HG03108 (cell line): ENCODE results near the gene ETV6.
A peak's percentile ranks its signal among the peaks of the same experiment; 100 is the strongest.

Experiments used
- ATAC-seq: cut with Tn5 transposase; IDR thresholded peaks from one replicate; pipeline ENCODE4 v1.9.1; 2021; ENCODE audit warnings: moderate library complexity; ENCODE audit not compliant: unreplicated experiment

The ETV6 gene

GRCh38 chr12:11642785-11643184 lies 6.7 kb upstream of the ETV6 start:
- no peak for ATAC-seq

GRCh38 chr12:11645391-11645790 lies 4.1 kb upstream of the ETV6 start:
- no peak for ATAC-seq

- ATAC-seq, result peak; percentile 23
Observed at GRCh38 chr12:11648514-11649412, 711 bp upstream of the ETV6 start.

- ATAC-seq, result no peak
Observed at GRCh38 chr12:11650286-11651281, 1.1 kb downstream of the ETV6 start.

- no peak for ATAC-seq
Observed at GRCh38 chr12:11651381-11651780, 1.9 kb downstream of the ETV6 start.

- no peak for ATAC-seq
Observed at GRCh38 chr12:11651785-11652184, 2.3 kb downstream of the ETV6 start.

GRCh38 chr12:11652351-11653040 lies 3.0 kb downstream of the ETV6 start:
- ATAC-seq, result peak; percentile 32

GRCh38 chr12:11653215-11653753 lies 3.8 kb downstream of the ETV6 start:
- no peak for ATAC-seq

- no peak for ATAC-seq
Observed at GRCh38 chr12:11654338-11654737, 4.9 kb downstream of the ETV6 start.

GRCh38 chr12:11654802-11655201 lies 5.3 kb downstream of the ETV6 start:
- ATAC-seq, result no peak

GRCh38 chr12:11655842-11656241 lies 6.4 kb downstream of the ETV6 start:
- ATAC-seq, result no peak

- ATAC-seq, result no peak
Observed at GRCh38 chr12:11656550-11656949, 7.1 kb downstream of the ETV6 start.

- ATAC-seq, result no peak
Observed at GRCh38 chr12:11657511-11657910, 8.0 kb downstream of the ETV6 start.

- ATAC-seq, result no peak
Observed at GRCh38 chr12:11658791-11659190, 9.3 kb downstream of the ETV6 start.

- no peak for ATAC-seq
Observed at GRCh38 chr12:11660624-11661023, 11.2 kb downstream of the ETV6 start.

GRCh38 chr12:11661491-11662089 lies 12.1 kb downstream of the ETV6 start:
- no peak for ATAC-seq

- ATAC-seq, result no peak
Observed at GRCh38 chr12:11662369-11662768, 12.9 kb downstream of the ETV6 start.

- ATAC-seq, result no peak
Observed at GRCh38 chr12:11663130-11663529, 13.7 kb downstream of the ETV6 start.

GRCh38 chr12:11664101-11664500 lies 14.6 kb downstream of the ETV6 start:
- ATAC-seq, result no peak
